K562 (cell line): ENCODE data around the gene IL36RN. TPM values are rescaled to one million over a fixed set of nuclear protein-coding genes. Genes with fewer than 3 reads are reported as not detected.

Experiments used
- CBX2 ChIP-seq: fragments of 200-600 bp; sonication (generic); IDR thresholded peaks from one replicate; pipeline ENCODE4 v1.6.1; 2012; ENCODE audit warnings: mild to moderate bottlenecking, low read length, inconsistent platforms; ENCODE audit not compliant: insufficient read depth, poor library complexity, severe bottlenecking
- CC2D1A ChIP-seq: fragments of 450-650 bp; IDR thresholded peaks from 2 replicates; pipeline ENCODE4 v1.6.1; 2017; ENCODE audit warnings: mild to moderate bottlenecking
- IRF9 ChIP-seq: fragments of 450-650 bp; IDR thresholded peaks from 2 replicates; pipeline ENCODE4 v1.6.1; 2016; ENCODE audit warnings: missing biosample characterization, missing genetic modification characterization
- KLF1 ChIP-seq: fragments of 450-650 bp; IDR thresholded peaks from 2 replicates; pipeline ENCODE4 v1.6.1; 2016; ENCODE audit warnings: missing genetic modification characterization, missing compliant biosample characterization
- LARP7 ChIP-seq: fragments of 450-650 bp; IDR thresholded peaks from 2 replicates; pipeline ENCODE4 v1.6.1; 2016
- MAFF ChIP-seq: IDR thresholded peaks from 2 replicates; pipeline ENCODE4 v1.6.1; 2012; ENCODE audit warnings: low read length, improper control_type of control experiment
- NR0B1 ChIP-seq: fragments of 450-650 bp; IDR thresholded peaks from one replicate; pipeline ENCODE4 v1.6.1; 2018; ENCODE audit warnings: mild to moderate bottlenecking, moderate library complexity; ENCODE audit not compliant: partially characterized antibody
- RUNX1 ChIP-seq: sonication (generic); IDR thresholded peaks from 2 replicates; pipeline ENCODE4 v1.6.1; 2016; ENCODE audit warnings: antibody characterized with exemption, low read depth
- SNIP1 ChIP-seq: fragments of 450-650 bp; IDR thresholded peaks from 2 replicates; pipeline ENCODE4 v1.7.1; 2017; ENCODE audit warnings: low read depth, mild to moderate bottlenecking
- THAP12 ChIP-seq: fragments of 250-450 bp; sonication (Bioruptor Pico); IDR thresholded peaks from 2 replicates; pipeline ENCODE4 v1.9.0; 2021; ENCODE audit warnings: mild to moderate bottlenecking, inconsistent platforms
- WHSC1 ChIP-seq: IDR thresholded peaks from one replicate; pipeline ENCODE4 v1.6.1; 2012; ENCODE audit warnings: low read length, control low read depth, inconsistent platforms
- ZBED1 ChIP-seq: IDR thresholded peaks from 2 replicates; pipeline ENCODE4 v1.6.1; 2014
- ZEB2 ChIP-seq: fragments of 450-650 bp; IDR thresholded peaks from 2 replicates; pipeline ENCODE4 v1.6.1; 2016
- polyA plus RNA-seq, 8 experiments: library from polyadenylated mRNA; depleted of rRNA in 4 of 8; stranded (reverse) in 5 of 8; unstranded in 3 of 8; fragments of >200 nt; fragmentation: Nextera tagmentation in 2 of 8; fragmentation: Illumina TruSeq in 1 of 8; extraction: Ambion mirVana in 2 of 8; extraction: Trizol in 1 of 8; gene quantifications; 2 replicates each; pipeline versions ENCODE4 v1.2.1 to v1.2.3, GENCODE V29; 2011 to 2014; ENCODE audit warnings: inconsistent platforms in 1 of 8, missing spikeins in 1 of 8
- total RNA-seq, 7 experiments: library from RNA; depleted of rRNA in 6 of 7; stranded (reverse); fragments of >200 nt in 6 of 7; fragmentation: Illumina TruSeq in 2 of 7; extraction: Trizol in 2 of 7; gene quantifications; 2 replicates each; pipeline versions ENCODE4 v1.2.1 to v1.2.3, GENCODE V29; 2011 to 2021; ENCODE audit warnings: low replicate concordance in 1 of 7
- TF ChIP-seq, protein P1 (sequence below): fragments of 450-650 bp; formaldehyde crosslinking; IDR thresholded peaks from 2 replicates; pipeline ENCODE4 v1.4.0; 2022; ENCODE audit warnings: missing genetic modification characterization
- TF ChIP-seq, protein P2 (sequence below): sonication (generic); formaldehyde crosslinking; IDR thresholded peaks from 2 replicates; pipeline ENCODE4 v1.8.0; 2022; ENCODE audit warnings: missing genetic modification reagents, mild to moderate bottlenecking, moderate library complexity, borderline replicate concordance
- TF ChIP-seq, protein P3 (sequence below): fragments of 250-450 bp; sonication (Bioruptor Pico); IDR thresholded peaks from 2 replicates; pipeline ENCODE4 v1.4.0; 2020; ENCODE audit warnings: mild to moderate bottlenecking, moderate library complexity

Gene IL36RN
- total and polyA plus RNA-seq, 9 of the 15 experiments (the other 6 are each of a cell fraction or from before 2014, with no cell fraction given): not detected

- TF ChIP-seq ZBED1 (no peak; the same call in 1 of the 2 replicates), LARP7 (no peak), WHSC1 (no peak), NR0B1 (no peak), MAFF (peak; percentile 97), KLF1 (tag) (no peak), IRF9 (tag) (no peak; the same call in 1 of the 2 replicates), CBX2 (no peak), SNIP1 (no peak), THAP12 (CRISPR knock-in tag) (no peak), CC2D1A (peak; percentile 97), ZEB2 (0 out of 2 replicates have a peak, but pooled peaks have one; percentile 80), RUNX1 (0 out of 2 replicates have a peak, but pooled peaks have one; percentile 34)
- TF ChIP-seq, protein P1, sequence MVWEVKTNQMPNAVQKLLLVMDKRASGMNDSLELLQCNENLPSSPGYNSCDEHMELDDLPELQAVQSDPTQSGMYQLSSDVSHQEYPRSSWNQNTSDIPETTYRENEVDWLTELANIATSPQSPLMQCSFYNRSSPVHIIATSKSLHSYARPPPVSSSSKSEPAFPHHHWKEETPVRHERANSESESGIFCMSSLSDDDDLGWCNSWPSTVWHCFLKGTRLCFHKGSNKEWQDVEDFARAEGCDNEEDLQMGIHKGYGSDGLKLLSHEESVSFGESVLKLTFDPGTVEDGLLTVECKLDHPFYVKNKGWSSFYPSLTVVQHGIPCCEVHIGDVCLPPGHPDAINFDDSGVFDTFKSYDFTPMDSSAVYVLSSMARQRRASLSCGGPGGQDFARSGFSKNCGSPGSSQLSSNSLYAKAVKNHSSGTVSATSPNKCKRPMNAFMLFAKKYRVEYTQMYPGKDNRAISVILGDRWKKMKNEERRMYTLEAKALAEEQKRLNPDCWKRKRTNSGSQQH (CRISPR knock-in tag): 0 out of 2 replicates have a peak, but pooled peaks have one; percentile 32
- TF ChIP-seq, protein P2, sequence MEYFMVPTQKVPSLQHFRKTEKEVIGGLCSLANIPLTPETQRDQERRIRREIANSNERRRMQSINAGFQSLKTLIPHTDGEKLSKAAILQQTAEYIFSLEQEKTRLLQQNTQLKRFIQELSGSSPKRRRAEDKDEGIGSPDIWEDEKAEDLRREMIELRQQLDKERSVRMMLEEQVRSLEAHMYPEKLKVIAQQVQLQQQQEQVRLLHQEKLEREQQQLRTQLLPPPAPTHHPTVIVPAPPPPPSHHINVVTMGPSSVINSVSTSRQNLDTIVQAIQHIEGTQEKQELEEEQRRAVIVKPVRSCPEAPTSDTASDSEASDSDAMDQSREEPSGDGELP (CRISPR knock-in tag): no peak; the same call in none of the 2 replicates
- TF ChIP-seq, protein P3, sequence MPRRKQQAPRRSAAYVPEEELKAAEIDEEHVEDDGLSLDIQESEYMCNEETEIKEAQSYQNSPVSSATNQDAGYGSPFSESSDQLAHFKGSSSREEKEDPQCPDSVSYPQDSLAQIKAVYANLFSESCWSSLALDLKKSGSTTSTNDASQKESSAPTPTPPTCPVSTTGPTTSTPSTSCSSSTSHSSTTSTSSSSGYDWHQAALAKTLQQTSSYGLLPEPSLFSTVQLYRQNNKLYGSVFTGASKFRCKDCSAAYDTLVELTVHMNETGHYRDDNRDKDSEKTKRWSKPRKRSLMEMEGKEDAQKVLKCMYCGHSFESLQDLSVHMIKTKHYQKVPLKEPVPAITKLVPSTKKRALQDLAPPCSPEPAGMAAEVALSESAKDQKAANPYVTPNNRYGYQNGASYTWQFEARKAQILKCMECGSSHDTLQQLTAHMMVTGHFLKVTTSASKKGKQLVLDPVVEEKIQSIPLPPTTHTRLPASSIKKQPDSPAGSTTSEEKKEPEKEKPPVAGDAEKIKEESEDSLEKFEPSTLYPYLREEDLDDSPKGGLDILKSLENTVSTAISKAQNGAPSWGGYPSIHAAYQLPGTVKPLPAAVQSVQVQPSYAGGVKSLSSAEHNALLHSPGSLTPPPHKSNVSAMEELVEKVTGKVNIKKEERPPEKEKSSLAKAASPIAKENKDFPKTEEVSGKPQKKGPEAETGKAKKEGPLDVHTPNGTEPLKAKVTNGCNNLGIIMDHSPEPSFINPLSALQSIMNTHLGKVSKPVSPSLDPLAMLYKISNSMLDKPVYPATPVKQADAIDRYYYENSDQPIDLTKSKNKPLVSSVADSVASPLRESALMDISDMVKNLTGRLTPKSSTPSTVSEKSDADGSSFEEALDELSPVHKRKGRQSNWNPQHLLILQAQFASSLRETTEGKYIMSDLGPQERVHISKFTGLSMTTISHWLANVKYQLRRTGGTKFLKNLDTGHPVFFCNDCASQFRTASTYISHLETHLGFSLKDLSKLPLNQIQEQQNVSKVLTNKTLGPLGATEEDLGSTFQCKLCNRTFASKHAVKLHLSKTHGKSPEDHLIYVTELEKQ (CRISPR knock-in tag): no peak
These were observed 46.3 kb upstream of the IL36RN start (continued) for GRCh38 chr2:113012436-113013335.
